Measurements from ENCODE around the gene TNFRSF11A.
A peak's percentile ranks its signal among the peaks of the same experiment; 100 is the strongest.

TNFRSF11A gene

GRCh38 chr18:62331581-62332356, 6.7 kb downstream of the TNFRSF11A start:
- Histone ChIP-seq H3K27ac (ENCODE audit: low read length) (no peak overlapping the region), H3F3A (ENCODE audit: insufficient read depth, low read length) (no peaks in the 10 kb centered on the region), H3K36me3 (replicated peaks; ENCODE audit: insufficient read depth, low read length) (no peaks in the 10 kb centered on the region), H3K79me2 (ENCODE audit: low read length) (no peaks in the 10 kb centered on the region), H4K20me1 (ENCODE audit: insufficient read depth, low read length) (no peaks in the 10 kb centered on the region), H3K9me2 (replicated peaks; ENCODE audit: insufficient read depth, low read length) (no peaks in the 10 kb centered on the region), H3K27me3 (replicated peaks; ENCODE audit: insufficient read depth, low read length) (no peaks in the 10 kb centered on the region), H3K9me3 (replicated peaks; ENCODE audit: insufficient read depth, low read length) (no peaks in the 10 kb centered on the region), H3K9ac (ENCODE audit: low read length) (no peak overlapping the region), H2AFZ (ENCODE audit: low read length) (no peak overlapping the region), H3K4me1 (ENCODE audit: low read length) (peaks cover 16% of the 10 kb centered on the region; the same call in 1 of the 2 replicates), H3K4me2 (ENCODE audit: low read depth, low read length) (no peak overlapping the region), H3K4me3 (ENCODE audit: low read length) (no peak overlapping the region)
- DNase-seq: peak; percentile 10
- TF ChIP-seq CTCF (IDR thresholded peaks at IDR 0.05; ENCODE audit: low read length): no peak
- no peak for TF ChIP-seq EZH2phosphoT487 (IDR thresholded peaks at IDR 0.05; ENCODE audit: low read length)
- no peak for TF ChIP-seq EZH2 (optimal IDR thresholded peaks at IDR 0.05; ENCODE audit: low read depth, low read length)

GRCh38 chr18:62332431-62332830, 7.3 kb downstream of the TNFRSF11A start:
- H3K9me2 ChIP-seq (replicated peaks; ENCODE audit: insufficient read depth, low read length): no peaks in the 10 kb centered on the region
- TF ChIP-seq EZH2 (optimal IDR thresholded peaks at IDR 0.05; ENCODE audit: low read depth, low read length) (no peak), CTCF (IDR thresholded peaks at IDR 0.05; ENCODE audit: low read length) (no peak), EZH2phosphoT487 (IDR thresholded peaks at IDR 0.05; ENCODE audit: low read length) (no peak)
- no peak overlapping the region for H2AFZ ChIP-seq (ENCODE audit: low read length)
- no peaks in the 10 kb centered on the region for H3K27me3 ChIP-seq (replicated peaks; ENCODE audit: insufficient read depth, low read length)
- H3K4me1 ChIP-seq (ENCODE audit: low read length): peaks cover 13% of the 10 kb centered on the region; the same call in 1 of the 2 replicates
- H3K9ac ChIP-seq (ENCODE audit: low read length): no peak overlapping the region
- no peak for DNase-seq
- no peaks in the 10 kb centered on the region for H4K20me1 ChIP-seq (ENCODE audit: insufficient read depth, low read length)
- no peaks in the 10 kb centered on the region for H3F3A ChIP-seq (ENCODE audit: insufficient read depth, low read length)
- no peak overlapping the region for H3K27ac ChIP-seq (ENCODE audit: low read length)
- no peaks in the 10 kb centered on the region for H3K36me3 ChIP-seq (replicated peaks; ENCODE audit: insufficient read depth, low read length)
- H3K79me2 ChIP-seq (ENCODE audit: low read length): no peaks in the 10 kb centered on the region
- no peak overlapping the region for H3K4me2 ChIP-seq (ENCODE audit: low read depth, low read length)
- H3K9me3 ChIP-seq (replicated peaks; ENCODE audit: insufficient read depth, low read length): no peaks in the 10 kb centered on the region
- H3K4me3 ChIP-seq (ENCODE audit: low read length): no peak overlapping the region

- H3K4me3 ChIP-seq (ENCODE audit: low read length): no peak overlapping the region
- no peaks in the 10 kb centered on the region for H3K9me3 ChIP-seq (replicated peaks; ENCODE audit: insufficient read depth, low read length)
- no peaks in the 10 kb centered on the region for H3K36me3 ChIP-seq (replicated peaks; ENCODE audit: insufficient read depth, low read length)
- H4K20me1 ChIP-seq (ENCODE audit: insufficient read depth, low read length): no peaks in the 10 kb centered on the region
- no peak overlapping the region for H3K27ac ChIP-seq (ENCODE audit: low read length)
- H3K9ac ChIP-seq (ENCODE audit: low read length): no peak overlapping the region
- no peak overlapping the region for H3K4me2 ChIP-seq (ENCODE audit: low read depth, low read length)
- DNase-seq: no peak
- H3K79me2 ChIP-seq (ENCODE audit: low read length): no peaks in the 10 kb centered on the region
- no peak for TF ChIP-seq EZH2phosphoT487 (IDR thresholded peaks at IDR 0.05; ENCODE audit: low read length)
- no peak for TF ChIP-seq EZH2 (optimal IDR thresholded peaks at IDR 0.05; ENCODE audit: low read depth, low read length)
- no peak for TF ChIP-seq CTCF (IDR thresholded peaks at IDR 0.05; ENCODE audit: low read length)
- H3K4me1 ChIP-seq (ENCODE audit: low read length): peaks cover 13% of the 10 kb centered on the region; the same call in 1 of the 2 replicates
- H3K27me3 ChIP-seq (replicated peaks; ENCODE audit: insufficient read depth, low read length): no peaks in the 10 kb centered on the region
- H2AFZ ChIP-seq (ENCODE audit: low read length): no peak overlapping the region
- no peaks in the 10 kb centered on the region for H3F3A ChIP-seq (ENCODE audit: insufficient read depth, low read length)
- H3K9me2 ChIP-seq (replicated peaks; ENCODE audit: insufficient read depth, low read length): no peaks in the 10 kb centered on the region
These were observed 8.0 kb downstream of the TNFRSF11A start for GRCh38 chr18:62332964-62333695.

Data from MM.1S (cell line).